GM23248 (cell line): ENCODE data around the gene CYBA. TPM values are rescaled to one million over a fixed set of nuclear protein-coding genes. Genes with fewer than 3 reads are reported as not detected.

Source experiments
- DNase-seq: peaks from one replicate; pipeline ENCODE4 v3.0.0-alpha.2; 2015
- H2AFZ ChIP-seq: fragments of 200-600 bp; sonication (generic); 2 replicates; pipeline ENCODE4 v1.6.1; 2016; ENCODE audit warnings: antibody characterized with exemption
- H3F3A ChIP-seq: fragments of 200-600 bp; sonication (generic); 2 replicates; pipeline ENCODE4 v1.6.1; 2016; ENCODE audit warnings: mild to moderate bottlenecking, antibody characterized with exemption, mixed run types; ENCODE audit not compliant: insufficient read depth
- H3K27ac ChIP-seq: fragments of 200-600 bp; sonication (generic); 2 replicates; pipeline ENCODE4 v1.5.1; 2016; ENCODE audit warnings: mild to moderate bottlenecking
- H3K27me3 ChIP-seq: fragments of 200-600 bp; sonication (generic); replicated peaks from 2 replicates; pipeline ENCODE4 v1.6.1; 2016; ENCODE audit warnings: mild to moderate bottlenecking; ENCODE audit not compliant: insufficient read depth
- H3K36me3 ChIP-seq: fragments of 200-600 bp; sonication (generic); 2 replicates; pipeline ENCODE4 v1.6.1; 2016; ENCODE audit warnings: low read depth, mild to moderate bottlenecking
- H3K4me1 ChIP-seq: fragments of 200-600 bp; sonication (generic); 2 replicates; pipeline ENCODE4 v1.6.1; 2016; ENCODE audit warnings: mild to moderate bottlenecking; ENCODE audit not compliant: insufficient read depth
- H3K4me2 ChIP-seq: fragments of 200-600 bp; sonication (generic); one replicate; pipeline ENCODE4 v1.6.1; 2016; ENCODE audit warnings: mild to moderate bottlenecking; ENCODE audit not compliant: unreplicated experiment
- H3K4me3 ChIP-seq: fragments of 200-600 bp; sonication (generic); 2 replicates; pipeline ENCODE4 v1.5.1; 2016; ENCODE audit warnings: mild to moderate bottlenecking
- H3K79me2 ChIP-seq: fragments of 200-600 bp; sonication (generic); 2 replicates; pipeline ENCODE4 v1.6.1; 2016; ENCODE audit warnings: mild to moderate bottlenecking; ENCODE audit not compliant: insufficient read depth
- H3K9ac ChIP-seq: fragments of 200-600 bp; sonication (generic); 2 replicates; pipeline ENCODE4 v1.6.1; 2016; ENCODE audit warnings: mild to moderate bottlenecking
- H3K9me2 ChIP-seq: fragments of 200-600 bp; sonication (generic); 2 replicates; pipeline ENCODE4 v1.6.1; 2016; ENCODE audit warnings: mixed run types, mild to moderate bottlenecking, moderate library complexity; ENCODE audit not compliant: insufficient read depth
- H3K9me3 ChIP-seq: fragments of 200-600 bp; sonication (generic); one replicate; pipeline ENCODE4 v1.6.1; 2017; ENCODE audit warnings: low read depth
- H4K20me1 ChIP-seq: fragments of 200-600 bp; sonication (generic); 2 replicates; pipeline ENCODE4 v1.6.0; 2016; ENCODE audit not compliant: insufficient read depth
- EZH2 ChIP-seq: fragments of 200-600 bp; sonication (generic); IDR thresholded peaks from 2 replicates; pipeline ENCODE4 v1.6.1; 2018; ENCODE audit warnings: antibody characterized with exemption, mild to moderate bottlenecking; ENCODE audit not compliant: insufficient read depth, poor library complexity, severe bottlenecking
- EZH2phosphoT487 ChIP-seq: fragments of 200-600 bp; sonication (generic); IDR thresholded peaks from 2 replicates; pipeline ENCODE4 v1.6.1; 2018; ENCODE audit warnings: antibody characterized with exemption, moderate library complexity, mild to moderate bottlenecking, low read depth; ENCODE audit not compliant: insufficient read depth
- WGBS, 2 experiments: methylation state at CpG; one replicate each; pipeline ENCODE4 v1.1.6; 2015 to 2017; ENCODE audit warnings: low lambda C conversion rate in 2 of 2, low coverage in 1 of 2; ENCODE audit errors: missing lambda C conversion rate in 2 of 2; 5-methylcytosine and 5-hydroxymethylcytosine counted together
- in situ Hi-C: fragments of 300-500 bp; cut with MboI; formaldehyde crosslinking; loops from 2 replicates; pipeline ENCODE4 v1.15.0; 2020
- polyA plus RNA-seq: library from polyadenylated mRNA; unstranded; fragments of >200 nt; fragmentation: Nextera tagmentation; extraction: Ambion mirVana; gene quantifications from 2 replicates; pipeline ENCODE4 v1.2.1, GENCODE V29; 2016
- total RNA-seq: library from RNA; depleted of rRNA; stranded (reverse); fragments of >200 nt; shearing (Covaris generic); gene quantifications from 2 replicates; pipeline ENCODE4 v1.2.3, GENCODE V29; 2014

CYBA gene
- total and polyA plus RNA-seq, 2 experiments from 2014 or later, result 270 to 332 TPM

DNA sequence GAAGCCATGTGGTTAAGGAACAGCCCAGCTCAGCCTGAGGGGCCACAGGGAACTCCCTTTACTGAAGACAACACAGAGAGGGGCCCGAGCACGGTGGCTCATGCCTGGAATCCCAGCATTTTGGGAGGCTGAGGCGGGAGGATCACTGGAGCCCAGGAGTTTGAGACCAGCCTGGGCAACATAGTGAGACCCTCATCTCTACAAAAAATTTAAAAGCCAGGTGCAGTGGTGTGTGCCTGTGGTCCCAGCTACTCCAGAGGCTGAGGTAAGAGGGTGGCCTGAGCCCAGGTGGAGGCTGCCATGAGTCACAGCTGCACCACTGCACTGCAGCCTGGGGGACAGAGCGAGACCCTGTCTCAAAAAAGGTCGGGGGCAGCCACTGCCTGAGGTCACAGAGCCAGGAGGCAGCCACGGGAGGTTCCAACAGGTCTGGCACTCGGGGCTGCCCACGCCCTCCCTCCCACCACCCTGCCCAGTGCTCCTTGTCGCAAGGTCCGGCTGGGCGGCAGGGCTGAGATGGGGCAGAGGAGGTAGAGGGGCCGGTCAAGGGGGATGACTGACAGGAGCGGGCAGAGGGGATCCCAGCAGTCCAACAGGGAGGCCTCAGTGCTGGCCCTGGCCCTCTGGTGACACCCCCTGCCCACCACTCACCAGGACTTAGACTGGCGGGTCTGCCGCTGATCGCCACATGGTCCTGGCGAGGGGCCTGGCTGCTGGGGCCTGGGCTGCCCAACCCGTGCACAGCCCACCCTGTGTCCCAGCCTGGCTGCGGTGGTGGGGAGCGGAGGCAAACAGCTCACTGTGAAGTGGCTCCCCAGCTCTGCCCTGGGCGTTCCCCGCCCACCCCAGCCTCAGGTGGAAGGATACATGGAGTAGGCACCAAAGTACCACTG, 3.4 kb downstream of the CYBA start:
- Histone ChIP-seq H3K27ac (no peak overlapping the region), H3K4me1 (no peaks in the 10 kb centered on the region), H3K4me2 (no peak overlapping the region), H4K20me1 (no peaks in the 10 kb centered on the region), H3F3A (no peaks in the 10 kb centered on the region), H3K9me2 (no peaks in the 10 kb centered on the region), H3K36me3 (no peaks in the 10 kb centered on the region), H3K79me2 (no peaks in the 10 kb centered on the region), H3K4me3 (no peak overlapping the region), H2AFZ (no peak overlapping the region), H3K9ac (no peak overlapping the region), H3K9me3 (no peaks in the 10 kb centered on the region), H3K27me3 (no peaks in the 10 kb centered on the region)
- in situ Hi-C loops, result no loop called here
- no peak for TF ChIP-seq EZH2phosphoT487
- no peak for TF ChIP-seq EZH2
- 89 to 91% methylated on average over 13 to 22 of the region's 22 CpGs for WGBS, 2 experiments
- DNase-seq, result no peak

DNA sequence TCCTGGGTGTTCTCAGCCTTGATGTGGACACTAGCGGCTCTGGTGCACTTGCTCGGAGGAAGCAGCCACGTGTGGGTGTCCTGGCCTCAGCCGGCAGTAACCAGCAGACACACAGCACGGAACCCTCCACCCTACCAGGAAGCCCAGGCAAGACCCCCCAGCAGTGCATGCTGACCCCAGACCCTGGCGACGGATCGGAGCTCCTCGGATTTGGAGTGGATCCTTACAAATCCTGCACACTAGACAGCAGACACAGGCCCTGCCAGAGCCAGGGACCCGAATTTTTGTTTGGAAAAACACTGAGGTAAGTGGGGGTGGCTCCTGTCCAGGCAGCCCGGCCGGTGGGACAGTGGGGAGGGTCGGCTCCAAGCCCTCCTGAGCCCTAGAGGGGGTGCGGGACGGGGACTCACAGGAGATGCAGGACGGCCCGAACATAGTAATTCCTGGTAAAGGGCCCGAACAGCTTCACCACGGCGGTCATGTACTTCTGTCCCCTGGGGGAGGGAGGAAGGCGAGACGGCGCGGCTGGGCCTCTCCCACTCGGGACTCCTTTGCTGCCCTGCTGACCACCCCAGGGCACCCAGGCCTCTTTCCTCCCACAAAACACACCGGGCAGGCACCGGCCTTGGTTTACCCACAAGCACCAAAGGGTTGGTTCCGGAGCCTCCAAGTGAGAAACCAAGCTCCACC, 4.4 kb downstream of the CYBA start:
- no peak for DNase-seq
- Histone ChIP-seq H3K79me2 (no peaks in the 10 kb centered on the region), H3F3A (no peaks in the 10 kb centered on the region), H3K4me1 (no peaks in the 10 kb centered on the region), H3K27me3 (no peaks in the 10 kb centered on the region), H3K27ac (no peak overlapping the region), H3K9me2 (no peaks in the 10 kb centered on the region), H3K4me3 (no peak overlapping the region), H3K9ac (no peak overlapping the region), H2AFZ (no peak overlapping the region), H3K9me3 (no peaks in the 10 kb centered on the region), H4K20me1 (no peaks in the 10 kb centered on the region), H3K4me2 (no peak overlapping the region), H3K36me3 (no peaks in the 10 kb centered on the region)
- in situ Hi-C loops, result no loop called here
- TF ChIP-seq EZH2, result no peak
- no peak for TF ChIP-seq EZH2phosphoT487
- WGBS, 2 experiments, result 85 to 90% methylated on average over 16 to 27 of the region's 28 CpGs

DNA sequence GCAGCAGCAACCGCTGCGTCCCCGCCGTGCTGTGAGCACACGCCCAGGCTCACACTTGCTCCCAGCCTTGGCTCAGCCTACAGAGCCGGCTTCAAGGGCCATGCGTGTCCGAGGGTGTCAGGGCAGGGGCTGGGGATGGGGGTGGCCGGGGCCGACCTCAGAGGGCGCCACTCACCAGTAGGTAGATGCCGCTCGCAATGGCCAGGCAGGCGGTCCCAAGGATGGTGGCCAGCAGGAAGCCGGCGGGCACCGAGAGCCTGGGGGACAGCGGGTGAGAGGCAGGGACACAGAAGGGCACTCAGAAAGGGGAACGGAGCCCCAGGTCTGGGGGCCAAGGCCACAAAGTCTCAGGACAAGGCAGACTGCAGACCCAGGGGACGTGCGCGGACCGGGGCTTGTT, 4.9 kb downstream of the CYBA start:
- H3K79me2 ChIP-seq, result no peaks in the 10 kb centered on the region
- H3F3A ChIP-seq, result no peaks in the 10 kb centered on the region
- H2AFZ ChIP-seq, result no peak overlapping the region
- no peak overlapping the region for H3K9ac ChIP-seq
- no peaks in the 10 kb centered on the region for H4K20me1 ChIP-seq
- H3K36me3 ChIP-seq, result no peaks in the 10 kb centered on the region
- no peak for TF ChIP-seq EZH2
- TF ChIP-seq EZH2phosphoT487, result no peak
- WGBS, 2 experiments, result 92 to 93% methylated on average over 7 to 23 of the region's 23 CpGs
- no peaks in the 10 kb centered on the region for H3K4me1 ChIP-seq
- H3K4me2 ChIP-seq, result no peak overlapping the region
- no peaks in the 10 kb centered on the region for H3K9me3 ChIP-seq
- H3K4me3 ChIP-seq, result no peak overlapping the region
- H3K27ac ChIP-seq, result no peak overlapping the region
- H3K9me2 ChIP-seq, result no peaks in the 10 kb centered on the region
- 0 out of 2 replicates have a peak, but pooled peaks cover 4% of the 10 kb centered on the region for H3K27me3 ChIP-seq
- in situ Hi-C loops, result no loop called here
- no peak for DNase-seq

DNA sequence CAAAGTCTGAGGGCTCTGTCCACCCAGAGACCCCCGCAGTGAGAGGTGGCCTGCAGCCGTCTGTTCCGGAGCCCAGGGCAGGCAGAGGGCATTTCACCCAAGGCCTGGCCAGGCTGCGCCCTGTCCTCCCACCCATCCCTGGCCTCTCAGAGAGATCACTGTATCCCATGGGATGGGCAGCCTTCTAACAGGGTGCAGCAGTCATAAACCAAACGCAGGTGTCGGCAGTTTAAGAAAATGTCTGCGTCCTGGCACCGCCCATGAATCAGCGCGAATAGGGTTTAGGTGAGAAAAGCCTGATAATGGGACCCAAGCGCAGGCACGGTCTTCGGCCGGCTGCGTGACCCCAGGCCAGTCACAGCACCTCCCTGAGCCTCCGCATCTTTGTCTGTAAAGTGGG, 5.4 kb downstream of the CYBA start:
- Histone ChIP-seq H3K27me3 (peaks cover 7% of the 10 kb centered on the region), H3K9me3 (no peaks in the 10 kb centered on the region), H3K9me2 (no peaks in the 10 kb centered on the region), H4K20me1 (no peaks in the 10 kb centered on the region), H3K36me3 (no peaks in the 10 kb centered on the region), H3F3A (no peaks in the 10 kb centered on the region), H3K79me2 (no peaks in the 10 kb centered on the region), H3K4me1 (no peaks in the 10 kb centered on the region), H2AFZ (no peak overlapping the region), H3K27ac (no peak overlapping the region), H3K4me2 (no peak overlapping the region), H3K4me3 (no peak overlapping the region), H3K9ac (no peak overlapping the region)
- in situ Hi-C loops, result no loop called here
- TF ChIP-seq EZH2phosphoT487 (no peak), EZH2 (no peak)
- 97 to 98% methylated on average over 16 of the region's 16 CpGs for WGBS, 2 experiments
- no peak for DNase-seq
